ENCODE data around the gene UBE2O. TPM values are rescaled to one million over a fixed set of nuclear protein-coding genes. Genes with fewer than 3 reads are reported as not detected.

UBE2O gene
- total and polyA plus RNA-seq, 2 donors (not counting 1 experiment from before 2014, with no cell fraction given): 11.5 to 12.4 TPM

DNA sequence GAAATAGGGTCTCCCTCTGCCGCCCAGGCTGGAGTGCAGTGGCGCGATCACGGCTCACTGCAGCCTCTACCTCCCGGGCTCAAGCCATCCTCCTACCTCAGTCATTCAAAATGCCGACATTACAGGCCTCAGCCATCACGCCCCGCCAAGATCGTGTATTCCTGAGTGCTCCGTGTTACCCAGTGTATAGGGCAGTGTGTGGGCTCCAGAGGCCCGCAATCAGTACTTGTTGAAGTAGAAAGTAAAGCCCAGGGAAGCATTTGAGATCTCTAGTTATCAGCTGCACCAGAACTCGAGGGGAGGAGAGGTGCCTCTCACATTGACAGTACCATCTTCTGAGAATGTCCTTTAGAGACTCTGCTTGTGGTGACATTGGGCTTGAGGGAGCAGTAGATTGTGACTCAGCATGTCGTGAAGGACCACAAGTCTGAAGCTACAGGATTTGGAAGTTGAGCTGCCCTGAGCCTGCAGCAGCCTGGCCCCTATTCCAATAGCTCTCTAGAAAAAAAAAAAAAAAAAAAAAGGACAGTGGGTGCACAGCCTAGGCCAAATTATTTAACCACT is 98.1 kb downstream of the UBE2O start:
- no peak overlapping the region for H3K27ac ChIP-seq (ENCODE audit: insufficient read depth, low read length)
- no peak for DNase-seq (ENCODE audit: low read depth in 2 of 2)
- H3K4me3 ChIP-seq (replicated peaks in 1 of 4; ENCODE audit: control extremely low read depth in 1 of 4, insufficient read depth in 1 of 4, low read depth in 3 of 4, low read length in 4 of 4): no peak overlapping the region
- H3K79me2 ChIP-seq (ENCODE audit: control insufficient read depth, insufficient read depth, low read length): peaks cover 12% of the 10 kb centered on the region
- no peaks in the 10 kb centered on the region for H3K9me3 ChIP-seq (ENCODE audit: control insufficient read depth, insufficient read depth, low read depth, low read length)
- H3K4me1 ChIP-seq (ENCODE audit: control insufficient read depth, extremely low read depth, insufficient read depth, low read length): no peaks in the 10 kb centered on the region
- no peak overlapping the region for H3K9ac ChIP-seq (ENCODE audit: insufficient read depth, low read length)
- H2AFZ ChIP-seq (ENCODE audit: low read length): peak overlapping the region; percentile 5
- H3K4me2 ChIP-seq (ENCODE audit: extremely low read depth, insufficient read depth, low read length): no peak overlapping the region
- TF ChIP-seq, protein P1, sequence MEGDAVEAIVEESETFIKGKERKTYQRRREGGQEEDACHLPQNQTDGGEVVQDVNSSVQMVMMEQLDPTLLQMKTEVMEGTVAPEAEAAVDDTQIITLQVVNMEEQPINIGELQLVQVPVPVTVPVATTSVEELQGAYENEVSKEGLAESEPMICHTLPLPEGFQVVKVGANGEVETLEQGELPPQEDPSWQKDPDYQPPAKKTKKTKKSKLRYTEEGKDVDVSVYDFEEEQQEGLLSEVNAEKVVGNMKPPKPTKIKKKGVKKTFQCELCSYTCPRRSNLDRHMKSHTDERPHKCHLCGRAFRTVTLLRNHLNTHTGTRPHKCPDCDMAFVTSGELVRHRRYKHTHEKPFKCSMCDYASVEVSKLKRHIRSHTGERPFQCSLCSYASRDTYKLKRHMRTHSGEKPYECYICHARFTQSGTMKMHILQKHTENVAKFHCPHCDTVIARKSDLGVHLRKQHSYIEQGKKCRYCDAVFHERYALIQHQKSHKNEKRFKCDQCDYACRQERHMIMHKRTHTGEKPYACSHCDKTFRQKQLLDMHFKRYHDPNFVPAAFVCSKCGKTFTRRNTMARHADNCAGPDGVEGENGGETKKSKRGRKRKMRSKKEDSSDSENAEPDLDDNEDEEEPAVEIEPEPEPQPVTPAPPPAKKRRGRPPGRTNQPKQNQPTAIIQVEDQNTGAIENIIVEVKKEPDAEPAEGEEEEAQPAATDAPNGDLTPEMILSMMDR (conservative IDR thresholded peaks at IDR 0.05 in 1 of 2, IDR thresholded peaks at IDR 0.05 in 1 of 2; ENCODE audit: low read depth in 1 of 2, low read length in 2 of 2): no peak
- H4K20me1 ChIP-seq (ENCODE audit: control insufficient read depth, extremely low read depth, insufficient read depth, low read length): no peaks in the 10 kb centered on the region
- no peaks in the 10 kb centered on the region for H3K27me3 ChIP-seq (ENCODE audit: control insufficient read depth, insufficient read depth, low read length)
- H3K36me3 ChIP-seq (ENCODE audit: control insufficient read depth, insufficient read depth, low read length): no peaks in the 10 kb centered on the region

DNA sequence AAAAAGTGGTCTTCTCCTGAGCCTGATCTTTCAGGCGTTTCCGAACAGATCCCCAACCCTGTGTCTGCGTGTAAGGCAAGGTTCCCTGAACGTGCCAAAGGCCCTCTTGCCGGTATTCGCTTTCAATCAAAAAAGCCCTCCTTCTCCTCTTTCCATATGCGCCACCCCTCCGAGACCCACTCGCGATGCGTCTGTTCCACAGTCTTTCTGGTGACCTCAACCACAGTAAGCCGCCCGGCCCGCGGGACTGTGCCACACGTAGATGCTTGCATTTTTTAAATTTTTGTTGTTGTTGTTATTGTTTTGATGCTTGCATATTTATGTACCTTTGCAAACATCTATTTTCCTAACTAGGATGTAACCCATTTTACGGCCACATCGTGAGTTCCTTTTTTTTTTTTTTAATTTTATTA is 98.6 kb downstream of the UBE2O start:
- no peaks in the 10 kb centered on the region for H3K27me3 ChIP-seq (ENCODE audit: control insufficient read depth, insufficient read depth, low read length)
- no peak for DNase-seq (ENCODE audit: low read depth in 2 of 2)
- H3K4me3 ChIP-seq (replicated peaks in 1 of 4; ENCODE audit: control extremely low read depth in 1 of 4, insufficient read depth in 1 of 4, low read depth in 3 of 4, low read length in 4 of 4): peak overlapping the region; percentile 63 to 87 (median 76)
- no peaks in the 10 kb centered on the region for H3K9me3 ChIP-seq (ENCODE audit: control insufficient read depth, insufficient read depth, low read depth, low read length)
- peak overlapping the region; percentile 91 for H2AFZ ChIP-seq (ENCODE audit: low read length)
- H3K4me1 ChIP-seq (ENCODE audit: control insufficient read depth, extremely low read depth, insufficient read depth, low read length): no peaks in the 10 kb centered on the region
- peak overlapping the region; percentile 98 for H3K27ac ChIP-seq (ENCODE audit: insufficient read depth, low read length)
- no peaks in the 10 kb centered on the region for H3K36me3 ChIP-seq (ENCODE audit: control insufficient read depth, insufficient read depth, low read length)
- H3K9ac ChIP-seq (ENCODE audit: insufficient read depth, low read length): peak overlapping the region; percentile 95
- TF ChIP-seq, protein P1 (conservative IDR thresholded peaks at IDR 0.05 in 1 of 2, IDR thresholded peaks at IDR 0.05 in 1 of 2; ENCODE audit: low read depth in 1 of 2, low read length in 2 of 2): no peak
- no peak for TF ChIP-seq EZH2 (IDR thresholded peaks at IDR 0.05; ENCODE audit: low read length, missing control alignments)
- H4K20me1 ChIP-seq (ENCODE audit: control insufficient read depth, extremely low read depth, insufficient read depth, low read length): no peaks in the 10 kb centered on the region
- peaks cover 12% of the 10 kb centered on the region for H3K79me2 ChIP-seq (ENCODE audit: control insufficient read depth, insufficient read depth, low read length)
- peak overlapping the region; percentile 88 for H3K4me2 ChIP-seq (ENCODE audit: extremely low read depth, insufficient read depth, low read length)

DNA sequence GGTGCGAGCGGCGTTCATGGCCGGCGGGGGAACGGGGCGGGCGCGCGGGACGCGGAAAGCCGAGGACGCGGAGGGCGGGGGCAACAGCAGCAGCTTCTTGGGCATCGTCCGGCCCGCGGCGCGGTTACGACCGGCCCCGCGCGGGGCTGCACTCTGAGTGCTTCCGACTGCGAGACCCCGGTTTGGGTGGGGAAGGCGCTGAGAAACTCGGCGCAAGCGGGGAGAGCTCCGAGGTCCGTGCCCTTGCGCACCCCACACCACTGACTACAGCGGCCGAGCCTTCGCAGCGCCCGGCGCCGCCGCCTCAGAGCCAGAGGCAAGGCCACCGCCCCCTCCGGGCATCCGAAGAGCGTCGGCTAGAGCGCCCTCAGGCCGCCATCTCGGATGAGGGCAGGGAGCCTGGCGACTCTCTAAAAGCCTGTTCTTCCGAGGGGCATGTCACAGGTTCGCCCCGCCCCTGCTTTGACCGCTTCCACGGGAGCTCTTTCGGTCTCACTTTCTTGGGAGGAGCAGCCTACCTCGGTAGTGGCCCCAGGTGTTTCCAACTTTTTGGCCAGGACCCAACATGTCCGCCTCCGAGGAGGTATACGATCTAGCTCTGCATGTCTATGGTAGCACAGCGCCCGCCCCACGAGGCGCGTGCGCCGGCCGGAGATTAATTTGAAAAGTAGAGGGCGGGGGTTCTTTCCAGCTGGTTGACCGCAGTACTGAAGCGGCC is 99.2 kb downstream of the UBE2O start, which contains the start of gene PRPSAP1:
Gene PRPSAP1 (minus strand): TSS at position 318 of the 718 bp plus-strand sequence. CDS start 213 bp downstream, at position 105.
- Histone ChIP-seq H3K4me3 (replicated peaks in 1 of 4; ENCODE audit: control extremely low read depth in 1 of 4, insufficient read depth in 1 of 4, low read depth in 3 of 4, low read length in 4 of 4) (peak within 1 kb of the TSS; percentile 63 to 87 (median 76)), H3K9ac (ENCODE audit: insufficient read depth, low read length) (peak within 1 kb of the TSS; percentile 95), H3K9me3 (ENCODE audit: control insufficient read depth, insufficient read depth, low read depth, low read length) (no peaks in the 10 kb centered on the region), H3K27me3 (ENCODE audit: control insufficient read depth, insufficient read depth, low read length) (no peaks in the 10 kb centered on the region), H3K27ac (ENCODE audit: insufficient read depth, low read length) (peak within 1 kb of the TSS; percentile 98), H2AFZ (ENCODE audit: low read length) (peak within 1 kb of the TSS; percentile 96), H3K36me3 (ENCODE audit: control insufficient read depth, insufficient read depth, low read length) (no peaks in the 10 kb centered on the region), H3K4me1 (ENCODE audit: control insufficient read depth, extremely low read depth, insufficient read depth, low read length) (no peaks in the 10 kb centered on the region), H4K20me1 (ENCODE audit: control insufficient read depth, extremely low read depth, insufficient read depth, low read length) (no peaks in the 10 kb centered on the region), H3K79me2 (ENCODE audit: control insufficient read depth, insufficient read depth, low read length) (peaks cover 12% of the 10 kb centered on the region), H3K4me2 (ENCODE audit: extremely low read depth, insufficient read depth, low read length) (peak within 1 kb of the TSS; percentile 88)
- no peak for TF ChIP-seq EZH2 (IDR thresholded peaks at IDR 0.05; ENCODE audit: low read length, missing control alignments)
- TF ChIP-seq, protein P1 (conservative IDR thresholded peaks at IDR 0.05 in 1 of 2, IDR thresholded peaks at IDR 0.05 in 1 of 2; ENCODE audit: low read depth in 1 of 2, low read length in 2 of 2): peak; percentile 60 to 63
- peak; percentile 90 to 93 for DNase-seq (ENCODE audit: low read depth in 2 of 2)

Data from fibroblast of lung (primary cell).